ENCODE results near the gene HAVCR1.
"Not testable (repeated sequence)": the region's sequence is repeated elsewhere in the genome, so short reads cannot be mapped to it uniquely, and the experiment has no call there.

Gene HAVCR1

DNA sequence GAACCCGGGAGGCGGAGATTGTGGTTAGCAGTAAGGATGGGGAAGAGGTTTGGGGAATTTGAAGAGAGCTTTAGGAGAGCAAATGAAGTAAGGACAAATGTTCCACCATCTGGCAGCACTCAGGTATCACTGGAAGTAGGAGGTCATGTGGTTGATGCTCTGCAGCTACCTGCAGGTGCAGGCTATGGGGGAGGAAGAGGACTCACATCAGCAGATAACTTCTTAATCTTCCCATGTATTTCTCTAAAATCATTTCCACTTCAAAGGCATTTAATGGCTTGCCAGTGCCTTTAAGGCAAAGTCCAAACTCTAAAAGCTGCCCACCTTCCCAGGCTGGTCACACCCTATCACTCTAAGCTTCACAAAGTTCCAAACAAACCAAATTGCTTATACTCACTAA, 8.1 kb upstream of the HAVCR1 start:
- no peak for DNase-seq (ENCODE audit: extremely low read depth, low read depth)
- TF ChIP-seq, protein P1, sequence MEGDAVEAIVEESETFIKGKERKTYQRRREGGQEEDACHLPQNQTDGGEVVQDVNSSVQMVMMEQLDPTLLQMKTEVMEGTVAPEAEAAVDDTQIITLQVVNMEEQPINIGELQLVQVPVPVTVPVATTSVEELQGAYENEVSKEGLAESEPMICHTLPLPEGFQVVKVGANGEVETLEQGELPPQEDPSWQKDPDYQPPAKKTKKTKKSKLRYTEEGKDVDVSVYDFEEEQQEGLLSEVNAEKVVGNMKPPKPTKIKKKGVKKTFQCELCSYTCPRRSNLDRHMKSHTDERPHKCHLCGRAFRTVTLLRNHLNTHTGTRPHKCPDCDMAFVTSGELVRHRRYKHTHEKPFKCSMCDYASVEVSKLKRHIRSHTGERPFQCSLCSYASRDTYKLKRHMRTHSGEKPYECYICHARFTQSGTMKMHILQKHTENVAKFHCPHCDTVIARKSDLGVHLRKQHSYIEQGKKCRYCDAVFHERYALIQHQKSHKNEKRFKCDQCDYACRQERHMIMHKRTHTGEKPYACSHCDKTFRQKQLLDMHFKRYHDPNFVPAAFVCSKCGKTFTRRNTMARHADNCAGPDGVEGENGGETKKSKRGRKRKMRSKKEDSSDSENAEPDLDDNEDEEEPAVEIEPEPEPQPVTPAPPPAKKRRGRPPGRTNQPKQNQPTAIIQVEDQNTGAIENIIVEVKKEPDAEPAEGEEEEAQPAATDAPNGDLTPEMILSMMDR (IDR thresholded peaks at IDR 0.05; ENCODE audit: low read depth, low read length, missing control alignments): no peak
- no peak overlapping the region for H3K4me3 ChIP-seq (replicated peaks; ENCODE audit: low read depth, low read length)

DNA sequence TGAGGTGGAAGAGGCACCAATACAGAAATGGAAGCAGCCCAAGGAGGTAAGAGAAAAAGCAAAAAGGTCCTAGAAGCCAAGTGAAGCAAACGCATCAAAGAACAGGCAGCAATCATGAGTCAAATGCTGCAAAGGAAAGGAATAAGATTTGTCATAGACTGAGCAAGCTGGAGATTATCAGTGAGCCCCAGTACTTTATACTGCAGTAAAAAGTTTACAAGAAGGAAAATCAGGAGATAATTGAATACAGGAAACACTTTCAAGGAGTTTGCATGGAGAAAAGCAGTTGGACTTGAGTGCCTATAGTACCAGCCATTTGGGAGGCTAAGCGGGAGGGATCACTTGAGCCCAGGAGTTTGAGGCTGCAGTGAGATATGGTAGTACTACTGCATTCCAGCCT, 7.2 kb upstream of the HAVCR1 start:
- no peak overlapping the region for H3K4me3 ChIP-seq (replicated peaks; ENCODE audit: low read depth, low read length)
- no peak for DNase-seq (ENCODE audit: extremely low read depth, low read depth)
- TF ChIP-seq, protein P1 (IDR thresholded peaks at IDR 0.05; ENCODE audit: low read depth, low read length, missing control alignments): no peak

DNA sequence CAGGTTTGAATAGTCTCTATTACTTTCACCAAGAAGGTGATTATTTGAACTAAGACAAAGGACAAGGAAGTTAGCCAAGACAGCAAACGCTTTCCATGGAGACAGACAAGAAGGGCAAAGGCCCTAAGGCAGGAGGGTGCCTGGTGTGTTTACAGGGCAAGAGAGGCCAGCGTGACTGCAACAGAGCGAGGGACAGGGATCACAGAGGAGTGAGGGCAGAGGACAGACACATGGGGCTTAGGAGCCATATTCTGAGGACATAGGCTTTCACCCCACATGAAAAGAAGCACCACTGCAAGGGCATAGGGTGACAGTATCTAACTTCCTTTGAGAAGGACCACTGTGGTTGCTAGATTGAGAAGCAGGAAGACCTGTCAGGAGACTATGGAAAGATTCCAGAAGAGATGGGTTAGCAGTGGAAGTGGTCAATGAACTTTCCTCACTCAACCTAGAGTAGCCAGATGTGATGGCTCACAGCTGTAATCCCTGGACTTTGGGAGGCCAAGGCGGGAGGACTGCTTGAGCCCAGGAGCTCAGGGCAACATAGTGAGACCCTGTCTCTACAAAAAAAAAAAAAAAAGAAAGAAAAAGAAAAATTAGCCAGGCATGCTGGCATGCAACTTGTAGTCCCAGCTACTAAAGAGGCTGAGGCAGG, 5.0 kb upstream of the HAVCR1 start:
- H3K4me3 ChIP-seq (replicated peaks; ENCODE audit: low read depth, low read length): no peak overlapping the region
- DNase-seq (ENCODE audit: extremely low read depth, low read depth): no peak
- TF ChIP-seq, protein P1 (IDR thresholded peaks at IDR 0.05; ENCODE audit: low read depth, low read length, missing control alignments): no peak

DNA sequence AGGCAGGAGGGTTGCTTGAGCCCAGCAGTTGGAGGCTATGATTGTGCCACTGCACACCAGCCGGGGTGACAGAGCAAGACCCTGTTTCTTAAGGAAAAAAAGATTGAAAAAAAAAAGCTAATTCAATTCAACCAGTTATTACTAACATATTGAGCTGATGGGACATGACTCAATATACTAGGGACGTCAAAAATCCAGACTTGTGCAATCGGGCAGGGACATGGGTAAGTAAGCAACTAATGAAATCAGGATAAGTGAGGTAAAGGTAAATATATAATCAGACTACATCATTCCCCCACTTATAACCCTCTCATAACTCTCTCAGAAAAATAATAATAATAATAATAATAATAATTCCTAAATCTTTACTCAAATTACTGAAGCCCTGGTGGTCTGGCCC, 975 bp upstream of the HAVCR1 start:
- no peak overlapping the region for H3K4me3 ChIP-seq (replicated peaks; ENCODE audit: low read depth, low read length)
- TF ChIP-seq, protein P1 (IDR thresholded peaks at IDR 0.05; ENCODE audit: low read depth, low read length, missing control alignments): no peak
- DNase-seq (ENCODE audit: extremely low read depth, low read depth): no peak

GRCh38 chr5:157057459-157058370, 1.2 kb downstream of the HAVCR1 start:
- TF ChIP-seq, protein P1 (IDR thresholded peaks at IDR 0.05; ENCODE audit: low read depth, low read length, missing control alignments): no peak
- no peak for DNase-seq (ENCODE audit: extremely low read depth, low read depth)
- H3K4me3 ChIP-seq (replicated peaks; ENCODE audit: low read depth, low read length): no peak overlapping the region

DNA sequence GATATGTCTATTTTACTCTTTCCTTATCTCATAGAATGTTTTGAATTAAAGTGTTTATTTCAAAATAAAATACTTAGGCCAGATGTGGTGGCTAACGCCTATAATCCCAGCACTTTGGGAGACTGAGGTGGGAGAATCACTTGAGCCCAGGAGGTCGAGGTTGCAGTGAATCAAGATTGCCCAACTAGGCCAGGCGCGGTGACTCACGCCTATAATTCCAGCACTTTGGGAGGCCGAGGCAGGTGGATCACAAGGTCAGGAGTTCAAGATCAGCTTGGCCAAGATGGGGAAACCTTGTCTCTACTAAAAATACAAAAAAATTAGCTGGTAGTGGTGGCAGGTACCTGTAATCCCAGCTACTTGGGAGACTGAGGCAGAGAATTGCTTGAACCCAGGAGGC, 2.1 kb downstream of the HAVCR1 start:
- not testable (repeated sequence) for DNase-seq (ENCODE audit: extremely low read depth, low read depth); H3K4me3 ChIP-seq (replicated peaks; ENCODE audit: low read depth, low read length)

DNA sequence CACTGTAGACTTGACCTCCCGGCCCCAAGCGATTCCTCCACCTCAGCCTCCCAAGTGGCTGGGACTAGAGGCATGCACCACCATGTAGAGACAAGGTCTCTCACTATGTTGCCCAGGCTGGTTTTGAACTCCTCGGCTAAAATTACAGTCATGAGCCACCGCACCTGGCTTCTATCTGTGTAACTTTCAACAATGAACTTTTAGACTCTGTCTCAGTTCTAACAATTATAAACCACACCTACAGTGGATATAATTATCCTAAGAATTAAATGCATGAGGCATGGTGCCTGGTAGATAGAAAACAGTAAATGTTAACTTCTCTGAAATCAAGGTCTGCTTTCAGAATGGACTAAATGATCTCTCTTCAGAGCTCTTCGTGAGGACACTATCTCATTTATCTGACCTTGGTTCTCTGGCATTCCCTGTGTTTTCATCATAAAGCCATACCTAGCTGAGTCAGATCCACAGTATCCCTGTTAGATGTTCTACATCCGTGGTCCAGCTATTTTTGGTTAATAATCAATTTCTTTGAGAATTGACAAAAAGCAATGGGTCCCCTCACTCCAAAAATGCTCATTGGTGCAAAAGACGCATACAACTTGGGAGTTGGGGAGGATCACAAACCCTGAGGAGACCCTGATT, 7.2 kb downstream of the HAVCR1 start:
- H3K4me3 ChIP-seq (replicated peaks; ENCODE audit: low read depth, low read length): no peak overlapping the region
- DNase-seq (ENCODE audit: extremely low read depth, low read depth): no peak
- TF ChIP-seq, protein P1 (IDR thresholded peaks at IDR 0.05; ENCODE audit: low read depth, low read length, missing control alignments): no peak
